Liver (tissue), 9 donors: ENCODE results near the gene PRMT7. TPM values are rescaled to one million over a fixed set of nuclear protein-coding genes. Genes with fewer than 3 reads are reported as not detected.

ENCODE experiments used
- DNase-seq: peaks from one replicate; pipeline ENCODE4 v3.0.0-alpha.2; 2017; ENCODE audit warnings: low spot score
- H3K27ac ChIP-seq, 2 donors: one replicate each; pipeline ENCODE4 v1.7.0; 2013; ENCODE audit warnings: inconsistent platforms in 2 of 2, low read length in 2 of 2, control low read depth in 1 of 2, low read depth in 1 of 2, mild to moderate bottlenecking in 1 of 2
- H3K27me3 ChIP-seq, 4 donors: one replicate each; pipeline versions ENCODE4 v1.6.1 to v1.7.0; 2013; ENCODE audit warnings: low read length in 3 of 4, inconsistent platforms in 1 of 4, mild to moderate bottlenecking in 1 of 4, moderate library complexity in 1 of 4; ENCODE audit not compliant: control insufficient read depth in 4 of 4, insufficient read depth in 4 of 4
- H3K36me3 ChIP-seq, 4 donors: one replicate each; pipeline versions ENCODE4 v1.6.1 to v1.7.0; 2013; ENCODE audit warnings: low read length in 3 of 4, mild to moderate bottlenecking in 3 of 4, low read depth in 1 of 4, moderate library complexity in 1 of 4; ENCODE audit not compliant: control insufficient read depth in 4 of 4, insufficient read depth in 3 of 4
- H3K4me1 ChIP-seq, 4 donors: one replicate each; pipeline versions ENCODE4 v1.6.1 to v1.7.0; 2013; ENCODE audit warnings: low read length in 3 of 4, mild to moderate bottlenecking in 3 of 4, moderate library complexity in 1 of 4; ENCODE audit not compliant: control insufficient read depth in 4 of 4, insufficient read depth in 4 of 4
- H3K4me3 ChIP-seq, 3 donors: one replicate each; pipeline versions ENCODE4 v1.6.1 to v1.7.0; 2013; ENCODE audit warnings: low read length in 3 of 3, control low read depth in 1 of 3, low read depth in 1 of 3, mild to moderate bottlenecking in 1 of 3
- H3K9ac ChIP-seq, 2 donors: one replicate each; pipeline ENCODE4 v1.7.0; 2013; ENCODE audit warnings: low read length in 2 of 2, mild to moderate bottlenecking in 2 of 2, moderate library complexity in 2 of 2, control low read depth in 1 of 2, low read depth in 1 of 2
- H3K9me3 ChIP-seq, 4 donors: one replicate each; pipeline versions ENCODE4 v1.6.1 to v1.7.0; 2013; ENCODE audit warnings: low read length in 3 of 4; ENCODE audit not compliant: control insufficient read depth in 4 of 4
- EGR1 ChIP-seq, 2 donors: IDR thresholded peaks; 2 replicates each; pipeline ENCODE4 v1.6.1; 2016 to 2018; ENCODE audit warnings: antibody characterized with exemption in 2 of 2, low read depth in 2 of 2
- FOXA1 ChIP-seq: IDR thresholded peaks from 2 replicates; pipeline ENCODE4 v1.6.1; 2016; ENCODE audit warnings: antibody characterized with exemption
- FOXA2 ChIP-seq: IDR thresholded peaks from 2 replicates; pipeline ENCODE4 v1.6.1; 2016; ENCODE audit warnings: antibody characterized with exemption
- GABPA ChIP-seq, 2 donors: IDR thresholded peaks in 1 of 2; conservative IDR thresholded peaks in 1 of 2; 2 replicates each; pipeline ENCODE4 v1.6.1; 2016; ENCODE audit warnings: antibody characterized with exemption in 2 of 2, mild to moderate bottlenecking in 1 of 2, moderate library complexity in 1 of 2
- HNF4A ChIP-seq, 2 donors: conservative IDR thresholded peaks; 2 replicates each; pipeline ENCODE4 v1.6.1; 2016; ENCODE audit warnings: antibody characterized with exemption in 2 of 2, mild to moderate bottlenecking in 2 of 2
- HNF4G ChIP-seq: IDR thresholded peaks from 2 replicates; pipeline ENCODE4 v1.6.1; 2016; ENCODE audit warnings: antibody characterized with exemption
- JUND ChIP-seq, 2 donors: IDR thresholded peaks; 2 replicates each; pipeline ENCODE4 v1.6.1; 2016; ENCODE audit warnings: antibody characterized with exemption in 2 of 2
- NR2F2 ChIP-seq: IDR thresholded peaks from 2 replicates; pipeline ENCODE4 v1.6.1; 2016; ENCODE audit warnings: antibody characterized with exemption
- RAD21 ChIP-seq, 2 donors: IDR thresholded peaks; 2 replicates each; pipeline ENCODE4 v1.6.1; 2016; ENCODE audit warnings: antibody characterized with exemption in 2 of 2, mild to moderate bottlenecking in 2 of 2
- RXRA ChIP-seq, 2 donors: IDR thresholded peaks; 2 replicates each; pipeline ENCODE4 v1.6.1; 2017 to 2018; ENCODE audit warnings: antibody characterized with exemption in 2 of 2, mild to moderate bottlenecking in 1 of 2
- SP1 ChIP-seq: IDR thresholded peaks from 2 replicates; pipeline ENCODE4 v1.6.1; 2018; ENCODE audit warnings: antibody characterized with exemption, mild to moderate bottlenecking
- TAF1 ChIP-seq: conservative IDR thresholded peaks from 2 replicates; pipeline ENCODE4 v1.6.1; 2016; ENCODE audit warnings: antibody characterized with exemption, mild to moderate bottlenecking
- YY1 ChIP-seq: IDR thresholded peaks from 2 replicates; pipeline ENCODE4 v1.6.1; 2016; ENCODE audit warnings: antibody characterized with exemption, mild to moderate bottlenecking
- WGBS: extraction: QIAGEN DNeasy Blood & Tissue Kit; methylation state at CpG from one replicate; pipeline ENCODE4 v1.1.7; 2013; 5-methylcytosine and 5-hydroxymethylcytosine counted together
- polyA plus RNA-seq, 2 donors: library from polyadenylated mRNA; stranded (reverse) in 1 of 2; unstranded in 1 of 2; fragments of 200-250 nt in 1 of 2; fragments of >200 nt in 1 of 2; fragmentation: Nextera tagmentation in 1 of 2; extraction: Ambion mirVana in 1 of 2; gene quantifications; one replicate each; pipeline versions ENCODE4 v1.2.1 to v1.2.3, GENCODE V29; 2013 to 2015
- total RNA-seq, 2 donors: library from RNA; depleted of rRNA; stranded (reverse); fragments of >200 nt; gene quantifications; one replicate each; pipeline ENCODE4 v1.2.3, GENCODE V29; 2014
- TF ChIP-seq, protein P1 (sequence below): IDR thresholded peaks from 2 replicates; pipeline ENCODE4 v1.6.1; 2016; ENCODE audit warnings: antibody characterized with exemption
- TF ChIP-seq, protein P2 (sequence below): IDR thresholded peaks from 2 replicates; pipeline ENCODE4 v1.6.1; 2016; ENCODE audit warnings: antibody characterized with exemption, mild to moderate bottlenecking
- TF ChIP-seq, protein P3 (sequence below): IDR thresholded peaks from 2 replicates; pipeline ENCODE4 v1.6.1; 2016; ENCODE audit warnings: antibody characterized with exemption
- TF ChIP-seq, protein P4 (sequence below): fragments of 150-350 bp; IDR thresholded peaks from 2 replicates; pipeline ENCODE4 v1.5.1; 2017; ENCODE audit warnings: improper control_type of control experiment, low read depth, low read length; ENCODE audit not compliant: missing input control
- TF ChIP-seq, protein P5 (sequence below): IDR thresholded peaks from 2 replicates; pipeline ENCODE4 v1.6.1; 2016; ENCODE audit warnings: antibody characterized with exemption
- donor health status: healthy.
- donor health status: healthy.
- donor health status: healthy.
- donor health status: healthy.
- donor health status: healthy.

Gene PRMT7
- total and polyA plus RNA-seq, 4 donors = 10.7 to 31.5 (median 17.5) TPM

DNA sequence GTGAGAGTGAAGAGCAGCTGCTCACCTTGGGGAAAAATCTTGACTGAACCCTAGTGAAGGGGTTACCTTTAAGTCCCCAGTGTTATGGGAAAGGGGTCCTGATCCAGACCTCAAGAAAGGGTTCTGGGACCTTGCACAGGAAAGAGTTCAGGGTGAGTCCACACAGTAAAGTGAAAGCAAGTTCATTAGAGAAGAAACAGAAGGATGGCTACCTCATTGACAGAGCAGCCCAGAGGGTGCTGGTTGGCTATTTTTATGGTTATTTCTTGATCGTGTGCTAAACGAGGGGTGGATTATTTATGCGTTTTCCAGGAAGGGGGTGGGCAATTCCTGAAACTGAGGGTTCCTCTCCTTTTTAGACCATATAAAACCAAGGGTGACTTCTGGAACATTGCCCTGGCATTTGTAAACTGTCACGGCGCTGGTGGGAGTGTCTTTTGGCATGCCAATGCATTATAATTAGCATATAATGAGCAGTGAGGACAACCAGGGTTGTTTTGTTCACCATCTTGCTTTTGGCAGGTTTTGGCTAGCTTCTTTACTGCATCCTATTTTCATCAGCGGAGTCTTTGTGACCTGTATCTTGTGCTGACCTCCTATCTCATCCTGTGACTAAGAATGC, 79.0 kb downstream of the PRMT7 start (continued):
- TF ChIP-seq, protein P1, sequence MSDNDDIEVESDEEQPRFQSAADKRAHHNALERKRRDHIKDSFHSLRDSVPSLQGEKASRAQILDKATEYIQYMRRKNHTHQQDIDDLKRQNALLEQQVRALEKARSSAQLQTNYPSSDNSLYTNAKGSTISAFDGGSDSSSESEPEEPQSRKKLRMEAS = no peak

DNA sequence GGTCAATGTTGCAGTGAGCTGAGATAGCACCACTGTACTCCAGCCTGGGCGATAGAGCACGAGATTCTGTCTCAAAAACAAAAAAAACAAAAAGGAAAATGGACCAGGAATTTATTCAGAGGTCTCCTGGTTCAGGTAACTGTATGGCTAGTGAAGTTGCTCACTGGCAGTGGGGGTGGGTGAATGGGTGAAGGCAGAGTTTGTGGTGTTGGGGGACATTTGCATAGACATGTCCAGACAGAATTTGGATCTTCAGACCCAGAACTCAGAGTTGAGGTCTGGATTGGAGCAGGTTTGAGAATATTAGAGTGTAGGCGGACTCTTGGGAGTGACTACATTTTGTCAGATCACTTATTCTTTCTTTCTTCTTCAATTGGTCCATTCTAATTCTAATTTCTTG, 82.5 kb downstream of the PRMT7 start:
- Histone ChIP-seq H3K4me3 (no peak overlapping the region), H3K27me3 (no peaks in the 10 kb centered on the region), H3K4me1 (peaks cover 9 to 27% (median 24%) of the 10 kb centered on the region in 4 donors), H3K9me3 (no peaks in the 10 kb centered on the region), H3K36me3 (no peaks in the 10 kb centered on the region), H3K27ac (no peak overlapping the region), H3K9ac (no peak overlapping the region)
- TF ChIP-seq RXRA (IDR thresholded peaks at IDR 0.05) (no peak), EGR1 (IDR thresholded peaks at IDR 0.05; ENCODE audit: low read depth in 2 of 2) (no peak), NR2F2 (no peak), SP1 (no peak), FOXA1 (no peak), HNF4A (conservative IDR thresholded peaks at IDR 0.05) (no peak), GABPA (IDR thresholded peaks at IDR 0.05 in 1 of 2, conservative IDR thresholded peaks at IDR 0.05 in 1 of 2) (no peak), FOXA2 (no peak)
- TF ChIP-seq, protein P2, sequence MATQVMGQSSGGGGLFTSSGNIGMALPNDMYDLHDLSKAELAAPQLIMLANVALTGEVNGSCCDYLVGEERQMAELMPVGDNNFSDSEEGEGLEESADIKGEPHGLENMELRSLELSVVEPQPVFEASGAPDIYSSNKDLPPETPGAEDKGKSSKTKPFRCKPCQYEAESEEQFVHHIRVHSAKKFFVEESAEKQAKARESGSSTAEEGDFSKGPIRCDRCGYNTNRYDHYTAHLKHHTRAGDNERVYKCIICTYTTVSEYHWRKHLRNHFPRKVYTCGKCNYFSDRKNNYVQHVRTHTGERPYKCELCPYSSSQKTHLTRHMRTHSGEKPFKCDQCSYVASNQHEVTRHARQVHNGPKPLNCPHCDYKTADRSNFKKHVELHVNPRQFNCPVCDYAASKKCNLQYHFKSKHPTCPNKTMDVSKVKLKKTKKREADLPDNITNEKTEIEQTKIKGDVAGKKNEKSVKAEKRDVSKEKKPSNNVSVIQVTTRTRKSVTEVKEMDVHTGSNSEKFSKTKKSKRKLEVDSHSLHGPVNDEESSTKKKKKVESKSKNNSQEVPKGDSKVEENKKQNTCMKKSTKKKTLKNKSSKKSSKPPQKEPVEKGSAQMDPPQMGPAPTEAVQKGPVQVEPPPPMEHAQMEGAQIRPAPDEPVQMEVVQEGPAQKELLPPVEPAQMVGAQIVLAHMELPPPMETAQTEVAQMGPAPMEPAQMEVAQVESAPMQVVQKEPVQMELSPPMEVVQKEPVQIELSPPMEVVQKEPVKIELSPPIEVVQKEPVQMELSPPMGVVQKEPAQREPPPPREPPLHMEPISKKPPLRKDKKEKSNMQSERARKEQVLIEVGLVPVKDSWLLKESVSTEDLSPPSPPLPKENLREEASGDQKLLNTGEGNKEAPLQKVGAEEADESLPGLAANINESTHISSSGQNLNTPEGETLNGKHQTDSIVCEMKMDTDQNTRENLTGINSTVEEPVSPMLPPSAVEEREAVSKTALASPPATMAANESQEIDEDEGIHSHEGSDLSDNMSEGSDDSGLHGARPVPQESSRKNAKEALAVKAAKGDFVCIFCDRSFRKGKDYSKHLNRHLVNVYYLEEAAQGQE = no peak
- DNase-seq = no peak
- WGBS = 93% methylated on average over 3 of the region's 3 CpGs

DNA sequence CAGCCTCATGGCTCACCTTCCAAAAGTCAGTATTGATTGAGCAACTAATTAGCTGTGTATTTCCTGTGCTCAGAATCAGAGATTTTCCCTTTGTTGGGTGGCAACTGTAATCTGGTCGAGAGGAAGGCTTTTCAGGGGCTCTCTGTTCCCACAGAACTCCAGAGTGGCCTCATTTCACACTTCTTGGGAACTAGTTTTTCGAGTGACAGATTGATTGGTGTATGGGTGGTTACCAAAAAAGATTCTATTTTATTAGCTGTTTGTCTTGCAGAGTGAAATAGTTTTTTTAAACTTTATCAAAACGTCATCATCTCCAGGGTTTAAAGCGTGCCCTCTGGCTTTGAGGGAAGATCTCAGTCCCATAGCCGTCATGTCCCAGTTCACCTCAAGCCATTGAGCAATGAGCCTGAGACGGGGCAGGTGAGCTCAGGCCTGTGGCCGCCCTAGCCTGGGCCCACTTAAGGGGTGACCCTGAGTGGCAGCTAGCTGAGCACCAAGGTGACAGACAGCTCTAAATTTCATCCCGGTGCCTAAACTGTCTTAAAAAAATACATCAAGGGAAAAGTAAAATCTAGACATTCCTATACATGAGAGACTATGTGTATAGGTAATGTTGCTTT, 84.5 kb downstream of the PRMT7 start:
- Histone ChIP-seq H3K9ac (no peak overlapping the region), H3K9me3 (no peaks in the 10 kb centered on the region), H3K36me3 (no peaks in the 10 kb centered on the region), H3K4me3 (no peak overlapping the region), H3K27ac (no peak overlapping the region), H3K4me1 (peaks cover 3 to 13% (median 10%) of the 10 kb centered on the region in 4 donors), H3K27me3 (no peaks in the 10 kb centered on the region)
- 85% methylated on average over 8 of the region's 8 CpGs for whole genome bisulfite sequencing
- TF ChIP-seq FOXA1 = no peak
- TF ChIP-seq HNF4A (conservative IDR thresholded peaks at IDR 0.05) = no peak
- TF ChIP-seq, protein P3, sequence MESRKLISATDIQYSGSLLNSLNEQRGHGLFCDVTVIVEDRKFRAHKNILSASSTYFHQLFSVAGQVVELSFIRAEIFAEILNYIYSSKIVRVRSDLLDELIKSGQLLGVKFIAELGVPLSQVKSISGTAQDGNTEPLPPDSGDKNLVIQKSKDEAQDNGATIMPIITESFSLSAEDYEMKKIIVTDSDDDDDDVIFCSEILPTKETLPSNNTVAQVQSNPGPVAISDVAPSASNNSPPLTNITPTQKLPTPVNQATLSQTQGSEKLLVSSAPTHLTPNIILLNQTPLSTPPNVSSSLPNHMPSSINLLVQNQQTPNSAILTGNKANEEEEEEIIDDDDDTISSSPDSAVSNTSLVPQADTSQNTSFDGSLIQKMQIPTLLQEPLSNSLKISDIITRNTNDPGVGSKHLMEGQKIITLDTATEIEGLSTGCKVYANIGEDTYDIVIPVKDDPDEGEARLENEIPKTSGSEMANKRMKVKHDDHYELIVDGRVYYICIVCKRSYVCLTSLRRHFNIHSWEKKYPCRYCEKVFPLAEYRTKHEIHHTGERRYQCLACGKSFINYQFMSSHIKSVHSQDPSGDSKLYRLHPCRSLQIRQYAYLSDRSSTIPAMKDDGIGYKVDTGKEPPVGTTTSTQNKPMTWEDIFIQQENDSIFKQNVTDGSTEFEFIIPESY = no peak
- TF ChIP-seq JUND (IDR thresholded peaks at IDR 0.05) = no peak
- no peak for TF ChIP-seq FOXA2
- no peak for TF ChIP-seq EGR1 (IDR thresholded peaks at IDR 0.05; ENCODE audit: low read depth in 2 of 2)
- TF ChIP-seq, protein P2 = no peak
- no peak for TF ChIP-seq HNF4G
- no peak for TF ChIP-seq RXRA (IDR thresholded peaks at IDR 0.05)
- no peak for TF ChIP-seq NR2F2
- TF ChIP-seq, protein P4, sequence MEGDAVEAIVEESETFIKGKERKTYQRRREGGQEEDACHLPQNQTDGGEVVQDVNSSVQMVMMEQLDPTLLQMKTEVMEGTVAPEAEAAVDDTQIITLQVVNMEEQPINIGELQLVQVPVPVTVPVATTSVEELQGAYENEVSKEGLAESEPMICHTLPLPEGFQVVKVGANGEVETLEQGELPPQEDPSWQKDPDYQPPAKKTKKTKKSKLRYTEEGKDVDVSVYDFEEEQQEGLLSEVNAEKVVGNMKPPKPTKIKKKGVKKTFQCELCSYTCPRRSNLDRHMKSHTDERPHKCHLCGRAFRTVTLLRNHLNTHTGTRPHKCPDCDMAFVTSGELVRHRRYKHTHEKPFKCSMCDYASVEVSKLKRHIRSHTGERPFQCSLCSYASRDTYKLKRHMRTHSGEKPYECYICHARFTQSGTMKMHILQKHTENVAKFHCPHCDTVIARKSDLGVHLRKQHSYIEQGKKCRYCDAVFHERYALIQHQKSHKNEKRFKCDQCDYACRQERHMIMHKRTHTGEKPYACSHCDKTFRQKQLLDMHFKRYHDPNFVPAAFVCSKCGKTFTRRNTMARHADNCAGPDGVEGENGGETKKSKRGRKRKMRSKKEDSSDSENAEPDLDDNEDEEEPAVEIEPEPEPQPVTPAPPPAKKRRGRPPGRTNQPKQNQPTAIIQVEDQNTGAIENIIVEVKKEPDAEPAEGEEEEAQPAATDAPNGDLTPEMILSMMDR = no peak
- no peak for TF ChIP-seq RAD21 (IDR thresholded peaks at IDR 0.05)
- no peak for TF ChIP-seq SP1
- TF ChIP-seq, protein P5, sequence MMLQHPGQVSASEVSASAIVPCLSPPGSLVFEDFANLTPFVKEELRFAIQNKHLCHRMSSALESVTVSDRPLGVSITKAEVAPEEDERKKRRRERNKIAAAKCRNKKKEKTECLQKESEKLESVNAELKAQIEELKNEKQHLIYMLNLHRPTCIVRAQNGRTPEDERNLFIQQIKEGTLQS = no peak
- no peak for TF ChIP-seq YY1
- no peak for TF ChIP-seq TAF1
- DNase-seq = no peak
